Measurements from ENCODE around the gene ABTB2.
"Not testable (repeated sequence)": the region's sequence is repeated elsewhere in the genome, so short reads cannot be mapped to it uniquely, and the experiment has no call there.

Gene ABTB2

GRCh38 chr11:34235189-34235588 lies 122.6 kb downstream of the ABTB2 start:
- Mint-ChIP-seq H3K27me3 (no peaks in the 10 kb centered on the region), H3K27ac (peak overlapping the region; percentile 84), H3K4me1 (ENCODE audit: low read depth) (peaks cover 51% of the 10 kb centered on the region), H3K36me3 (no peaks in the 10 kb centered on the region), H3K4me3 (peak overlapping the region; percentile 50), H3K9me3 (ENCODE audit: low read depth) (no peaks in the 10 kb centered on the region)

- peak overlapping the region; percentile 71 for H3K4me3 Mint-ChIP-seq
- peaks cover 44% of the 10 kb centered on the region for H3K4me1 Mint-ChIP-seq (ENCODE audit: low read depth)
- peak overlapping the region; percentile 91 for H3K27ac Mint-ChIP-seq
Measured at GRCh38 chr11:34234086-34234740, 123.6 kb downstream of the ABTB2 start.

GRCh38 chr11:34233215-34233614 lies 124.6 kb downstream of the ABTB2 start:
- H3K36me3 Mint-ChIP-seq, result no peaks in the 10 kb centered on the region
- no peaks in the 10 kb centered on the region for H3K27me3 Mint-ChIP-seq
- no peak overlapping the region for H3K4me3 Mint-ChIP-seq
- H3K9me3 Mint-ChIP-seq (ENCODE audit: low read depth), result no peaks in the 10 kb centered on the region
- H3K4me1 Mint-ChIP-seq (ENCODE audit: low read depth), result peaks cover 40% of the 10 kb centered on the region
- no peak overlapping the region for H3K27ac Mint-ChIP-seq

More at GRCh38 chr11:34234086-34234740, 123.6 kb downstream of the ABTB2 start:
- no peaks in the 10 kb centered on the region for H3K9me3 Mint-ChIP-seq (ENCODE audit: low read depth)
- H3K36me3 Mint-ChIP-seq, result no peaks in the 10 kb centered on the region
- H3K27me3 Mint-ChIP-seq, result no peaks in the 10 kb centered on the region

GRCh38 chr11:34232807-34233206 lies 125.0 kb downstream of the ABTB2 start:
- Mint-ChIP-seq H3K36me3 (no peaks in the 10 kb centered on the region), H3K4me1 (ENCODE audit: low read depth) (peaks cover 40% of the 10 kb centered on the region), H3K4me3 (no peak overlapping the region), H3K27ac (no peak overlapping the region), H3K9me3 (ENCODE audit: low read depth) (no peaks in the 10 kb centered on the region), H3K27me3 (no peaks in the 10 kb centered on the region)

- Mint-ChIP-seq H3K36me3 (peaks cover 3% of the 10 kb centered on the region), H3K4me1 (ENCODE audit: low read depth) (peaks cover 7% of the 10 kb centered on the region), H3K27ac (no peak overlapping the region), H3K27me3 (no peaks in the 10 kb centered on the region), H3K4me3 (no peak overlapping the region), H3K9me3 (ENCODE audit: low read depth) (no peaks in the 10 kb centered on the region)
Measured at GRCh38 chr11:34226210-34226609, 131.6 kb downstream of the ABTB2 start.

GRCh38 chr11:34225091-34225490 lies 132.7 kb downstream of the ABTB2 start:
- H3K36me3 Mint-ChIP-seq, result peaks cover 3% of the 10 kb centered on the region
- no peak overlapping the region for H3K27ac Mint-ChIP-seq
- no peaks in the 10 kb centered on the region for H3K27me3 Mint-ChIP-seq
- no peaks in the 10 kb centered on the region for H3K4me1 Mint-ChIP-seq (ENCODE audit: low read depth)
- H3K9me3 Mint-ChIP-seq (ENCODE audit: low read depth), result no peaks in the 10 kb centered on the region
- no peak overlapping the region for H3K4me3 Mint-ChIP-seq

GRCh38 chr11:34224434-34224966 lies 133.3 kb downstream of the ABTB2 start:
- H3K27ac Mint-ChIP-seq, result no peak overlapping the region

GRCh38 chr11:34223907-34224306 lies 133.9 kb downstream of the ABTB2 start:
- no peaks in the 10 kb centered on the region for H3K4me1 Mint-ChIP-seq (ENCODE audit: low read depth)
- H3K27me3 Mint-ChIP-seq, result no peaks in the 10 kb centered on the region
- no peaks in the 10 kb centered on the region for H3K9me3 Mint-ChIP-seq (ENCODE audit: low read depth)
- H3K4me3 Mint-ChIP-seq, result no peak overlapping the region
- H3K27ac Mint-ChIP-seq, result no peak overlapping the region
- peaks cover 3% of the 10 kb centered on the region for H3K36me3 Mint-ChIP-seq

More at GRCh38 chr11:34224434-34224966, 133.3 kb downstream of the ABTB2 start:
- Mint-ChIP-seq H3K4me1 (ENCODE audit: low read depth) (no peaks in the 10 kb centered on the region), H3K27me3 (no peaks in the 10 kb centered on the region), H3K4me3 (no peak overlapping the region), H3K36me3 (peaks cover 3% of the 10 kb centered on the region), H3K9me3 (ENCODE audit: low read depth) (no peaks in the 10 kb centered on the region)

- Mint-ChIP-seq H3K27me3 (no peaks in the 10 kb centered on the region), H3K36me3 (peaks cover 5% of the 10 kb centered on the region), H3K27ac (no peak overlapping the region), H3K4me3 (no peak overlapping the region), H3K4me1 (ENCODE audit: low read depth) (peaks cover 2% of the 10 kb centered on the region), H3K9me3 (ENCODE audit: low read depth) (no peaks in the 10 kb centered on the region)
Measured at GRCh38 chr11:34223021-34223813, 134.6 kb downstream of the ABTB2 start.

- Mint-ChIP-seq H3K4me3 (no peak overlapping the region), H3K9me3 (ENCODE audit: low read depth) (no peaks in the 10 kb centered on the region), H3K36me3 (peaks cover 2% of the 10 kb centered on the region), H3K27me3 (no peaks in the 10 kb centered on the region), H3K27ac (no peak overlapping the region), H3K4me1 (ENCODE audit: low read depth) (peaks cover 2% of the 10 kb centered on the region)
Measured at GRCh38 chr11:34222030-34222429, 135.8 kb downstream of the ABTB2 start.

- Mint-ChIP-seq H3K4me3 (no peak overlapping the region), H3K36me3 (peaks cover 2% of the 10 kb centered on the region), H3K27ac (no peak overlapping the region), H3K27me3 (no peaks in the 10 kb centered on the region), H3K9me3 (ENCODE audit: low read depth) (no peaks in the 10 kb centered on the region), H3K4me1 (ENCODE audit: low read depth) (peaks cover 11% of the 10 kb centered on the region)
Measured at GRCh38 chr11:34219941-34220370, 137.9 kb downstream of the ABTB2 start.

- Mint-ChIP-seq H3K4me3 (no peak overlapping the region), H3K4me1 (ENCODE audit: low read depth) (peaks cover 16% of the 10 kb centered on the region), H3K36me3 (peaks cover 2% of the 10 kb centered on the region), H3K27ac (no peak overlapping the region), H3K27me3 (no peaks in the 10 kb centered on the region), H3K9me3 (ENCODE audit: low read depth) (no peaks in the 10 kb centered on the region)
Measured at GRCh38 chr11:34219279-34219678, 138.5 kb downstream of the ABTB2 start.

GRCh38 chr11:34218756-34219155 lies 139.1 kb downstream of the ABTB2 start:
- peaks cover 20% of the 10 kb centered on the region for H3K4me1 Mint-ChIP-seq (ENCODE audit: low read depth)
- not testable (repeated sequence) for H3K36me3 Mint-ChIP-seq; H3K27me3 Mint-ChIP-seq; H3K9me3 Mint-ChIP-seq (ENCODE audit: low read depth); H3K4me3 Mint-ChIP-seq; H3K27ac Mint-ChIP-seq

GRCh38 chr11:34218067-34218466 lies 139.7 kb downstream of the ABTB2 start:
- H3K4me1 Mint-ChIP-seq (ENCODE audit: low read depth), result peaks cover 24% of the 10 kb centered on the region
- no peak overlapping the region for H3K27ac Mint-ChIP-seq
- peaks cover 2% of the 10 kb centered on the region for H3K36me3 Mint-ChIP-seq
- H3K4me3 Mint-ChIP-seq, result no peak overlapping the region
- no peaks in the 10 kb centered on the region for H3K9me3 Mint-ChIP-seq (ENCODE audit: low read depth)
- no peaks in the 10 kb centered on the region for H3K27me3 Mint-ChIP-seq

GRCh38 chr11:34216706-34217105 lies 141.1 kb downstream of the ABTB2 start:
- Mint-ChIP-seq H3K36me3 (peaks cover 2% of the 10 kb centered on the region), H3K9me3 (ENCODE audit: low read depth) (no peaks in the 10 kb centered on the region), H3K27ac (no peak overlapping the region), H3K27me3 (no peaks in the 10 kb centered on the region), H3K4me1 (ENCODE audit: low read depth) (peaks cover 25% of the 10 kb centered on the region), H3K4me3 (no peak overlapping the region)

Measured in activated naive CD8-positive, alpha-beta T cell (primary cell).